HEK293 (cell line): Measurements from ENCODE around the gene ACTN4.
A peak's percentile ranks its signal among the peaks of the same experiment; 100 is the strongest.

ENCODE experiments used
- CTCF ChIA-PET: fragments of 350-600 bp; formaldehyde crosslinking; extraction: SDS; loops from one replicate; lab custom pipeline; 2021; ENCODE audit warnings: antibody characterized with exemption; lab: Yijun Ruan, JAX
- POLR2A ChIA-PET: fragments of 300-600 bp; formaldehyde crosslinking; extraction: SDS; loops from one replicate; lab custom pipeline; 2020; ENCODE audit warnings: antibody characterized with exemption, inconsistent platforms; lab: Yijun Ruan, JAX
- H3K27ac ChIP-seq: fragments of 200-500 bp; sonication (Bioruptor generic); 2 replicates; pipeline ENCODE4 v1.5.1; 2014; ENCODE audit warnings: low read depth, low read length, control low read depth, inconsistent platforms; ENCODE audit errors: extremely low read depth
- H3K36me3 ChIP-seq, 2 experiments: fragments of 200-500 bp in 1 of 2; sonication (Bioruptor generic) in 1 of 2; 1 replicate in 1 of 2; 2 replicates in 1 of 2; pipeline ENCODE4 v1.5.1; 2014 to 2017; ENCODE audit warnings: inconsistent platforms in 2 of 2, low read length in 2 of 2; ENCODE audit not compliant: control insufficient read depth in 2 of 2, insufficient read depth in 1 of 2
- H3K4me1 ChIP-seq: fragments of 200-500 bp; sonication (Bioruptor generic); 2 replicates; pipeline ENCODE4 v1.5.1; 2014; ENCODE audit warnings: mild to moderate bottlenecking, low read length, inconsistent platforms; ENCODE audit not compliant: control insufficient read depth, insufficient read depth
- H3K4me3 ChIP-seq: 2 replicates; pipeline ENCODE4 v1.5.1; 2011; ENCODE audit warnings: low read depth, mild to moderate bottlenecking, control low read depth, low read length, moderate library complexity
- H3K9me3 ChIP-seq: fragments of 200-500 bp; sonication (Bioruptor generic); 2 replicates; pipeline ENCODE4 v1.5.1; 2014; ENCODE audit warnings: low read depth, low read length, inconsistent platforms; ENCODE audit not compliant: control insufficient read depth, insufficient read depth
- EGR2 ChIP-seq: fragments of 450-650 bp; formaldehyde crosslinking; IDR thresholded peaks from 2 replicates; pipeline ENCODE4 v1.5.1; 2016; ENCODE audit warnings: low read depth, missing biosample characterization, missing genetic modification characterization
- KLF16 ChIP-seq: fragments of 450-650 bp; formaldehyde crosslinking; IDR thresholded peaks from 2 replicates; pipeline ENCODE4 v1.5.1; 2017; ENCODE audit warnings: missing biosample characterization, missing genetic modification characterization
- KLF9 ChIP-seq: fragments of 450-650 bp; formaldehyde crosslinking; IDR thresholded peaks from 2 replicates; pipeline ENCODE4 v1.5.1; 2016; ENCODE audit warnings: missing biosample characterization, missing genetic modification characterization, low read depth
- SP2 ChIP-seq: fragments of 450-650 bp; formaldehyde crosslinking; IDR thresholded peaks from 2 replicates; pipeline ENCODE4 v1.5.1; 2016; ENCODE audit warnings: missing biosample characterization, missing genetic modification characterization
- ZBTB21 ChIP-seq: fragments of 450-650 bp; formaldehyde crosslinking; IDR thresholded peaks from 2 replicates; pipeline ENCODE4 v1.5.1; 2017; ENCODE audit warnings: missing biosample characterization, missing genetic modification characterization
- ZBTB48 ChIP-seq: fragments of 450-650 bp; formaldehyde crosslinking; IDR thresholded peaks from 2 replicates; pipeline ENCODE4 v1.5.1; 2016; ENCODE audit warnings: missing biosample characterization, missing genetic modification characterization
- ZBTB7A ChIP-seq: fragments of 450-650 bp; formaldehyde crosslinking; IDR thresholded peaks from 2 replicates; pipeline ENCODE4 v1.5.1; 2016; ENCODE audit warnings: low read depth, missing biosample characterization, missing genetic modification characterization
- ZBTB8A ChIP-seq: fragments of 450-650 bp; formaldehyde crosslinking; IDR thresholded peaks from 2 replicates; pipeline ENCODE4 v1.5.1; 2016; ENCODE audit warnings: missing biosample characterization, missing genetic modification characterization
- ZNF19 ChIP-seq: fragments of 450-650 bp; formaldehyde crosslinking; IDR thresholded peaks from 2 replicates; pipeline ENCODE4; 2016; ENCODE audit warnings: missing biosample characterization, missing genetic modification characterization, low read depth
- ZNF571 ChIP-seq: fragments of 450-650 bp; formaldehyde crosslinking; IDR thresholded peaks from 2 replicates; pipeline ENCODE4 v1.5.0; 2017; ENCODE audit warnings: missing biosample characterization, missing genetic modification characterization
- ZNF596 ChIP-seq: fragments of 450-650 bp; IDR thresholded peaks from 2 replicates; pipeline ENCODE4 v1.5.0; 2018; ENCODE audit warnings: missing biosample characterization, mild to moderate bottlenecking, missing genetic modification characterization, moderate library complexity
- ZNF660 ChIP-seq: fragments of 450-650 bp; IDR thresholded peaks from 2 replicates; pipeline ENCODE4 v1.5.1; 2018; ENCODE audit warnings: missing biosample characterization, mild to moderate bottlenecking, missing genetic modification characterization
- ZNF664 ChIP-seq: fragments of 450-650 bp; formaldehyde crosslinking; IDR thresholded peaks from 2 replicates; pipeline ENCODE4 v1.5.1; 2016; ENCODE audit warnings: missing biosample characterization, missing genetic modification characterization
- ZNF677 ChIP-seq: fragments of 450-650 bp; IDR thresholded peaks from 2 replicates; pipeline ENCODE4 v1.5.0; 2018; ENCODE audit warnings: missing biosample characterization, mild to moderate bottlenecking, missing genetic modification characterization, moderate library complexity
- ZNF785 ChIP-seq: fragments of 450-650 bp; formaldehyde crosslinking; IDR thresholded peaks from 2 replicates; pipeline ENCODE4 v1.5.1; 2016; ENCODE audit warnings: missing biosample characterization, missing genetic modification characterization
- TF ChIP-seq, protein P1 (sequence below): fragments of 450-650 bp; formaldehyde crosslinking; IDR thresholded peaks from 2 replicates; pipeline ENCODE4 v1.5.1; 2016; ENCODE audit warnings: missing biosample characterization, missing genetic modification characterization
- TF ChIP-seq, protein P2 (sequence below): fragments of 450-650 bp; formaldehyde crosslinking; IDR thresholded peaks from 2 replicates; pipeline ENCODE4 v1.5.1; 2016; ENCODE audit warnings: missing biosample characterization, missing genetic modification characterization
- TF ChIP-seq, protein P3 (sequence below): sonication (generic); formaldehyde crosslinking; IDR thresholded peaks from 2 replicates; pipeline ENCODE4 v1.8.1; 2022; ENCODE audit warnings: mild to moderate bottlenecking, moderate library complexity, missing genetic modification reagents
- TF ChIP-seq, protein P4 (sequence below): fragments of 450-650 bp; formaldehyde crosslinking; IDR thresholded peaks from 2 replicates; pipeline ENCODE4 v1.5.1; 2016; ENCODE audit warnings: missing biosample characterization, missing genetic modification characterization
- TF ChIP-seq, protein P5 (sequence below): fragments of 450-650 bp; formaldehyde crosslinking; IDR thresholded peaks from 2 replicates; pipeline ENCODE4 v1.5.1; 2016; ENCODE audit warnings: missing biosample characterization, missing genetic modification characterization
- TF ChIP-seq, protein P6 (sequence below): fragments of 450-650 bp; formaldehyde crosslinking; IDR thresholded peaks from 2 replicates; pipeline ENCODE4 v1.5.1; 2017; ENCODE audit warnings: missing biosample characterization, missing genetic modification characterization
- TF ChIP-seq, protein P7 (sequence below): fragments of 450-650 bp; formaldehyde crosslinking; optimal IDR thresholded peaks from 2 replicates; pipeline ENCODE3; 2016; ENCODE audit warnings: missing biosample characterization, mild to moderate bottlenecking, missing genetic modification characterization

Gene ACTN4

DNA sequence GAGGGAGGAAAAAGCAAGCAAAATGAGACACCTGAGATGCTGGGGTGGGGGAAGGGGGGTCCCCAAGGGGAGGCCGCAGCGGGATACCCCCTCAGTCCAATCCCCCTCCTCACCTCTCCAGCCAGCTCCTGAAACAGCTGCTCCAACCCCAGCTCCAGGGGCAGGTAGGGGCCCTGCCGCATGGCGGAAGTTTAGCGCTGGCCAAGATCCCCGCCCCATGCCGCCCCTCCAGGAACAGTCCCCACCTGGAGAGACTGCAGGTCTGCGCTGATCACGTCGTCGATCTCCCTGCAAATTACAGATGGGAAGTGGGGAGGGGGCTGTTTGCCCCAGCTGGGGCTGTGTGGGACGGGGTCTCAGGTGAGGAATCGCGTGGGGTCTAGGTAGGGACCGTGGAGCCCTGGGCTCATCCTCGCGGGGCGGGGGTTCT, 87.8 kb downstream of the ACTN4 start (continued):
- TF ChIP-seq, protein P1, sequence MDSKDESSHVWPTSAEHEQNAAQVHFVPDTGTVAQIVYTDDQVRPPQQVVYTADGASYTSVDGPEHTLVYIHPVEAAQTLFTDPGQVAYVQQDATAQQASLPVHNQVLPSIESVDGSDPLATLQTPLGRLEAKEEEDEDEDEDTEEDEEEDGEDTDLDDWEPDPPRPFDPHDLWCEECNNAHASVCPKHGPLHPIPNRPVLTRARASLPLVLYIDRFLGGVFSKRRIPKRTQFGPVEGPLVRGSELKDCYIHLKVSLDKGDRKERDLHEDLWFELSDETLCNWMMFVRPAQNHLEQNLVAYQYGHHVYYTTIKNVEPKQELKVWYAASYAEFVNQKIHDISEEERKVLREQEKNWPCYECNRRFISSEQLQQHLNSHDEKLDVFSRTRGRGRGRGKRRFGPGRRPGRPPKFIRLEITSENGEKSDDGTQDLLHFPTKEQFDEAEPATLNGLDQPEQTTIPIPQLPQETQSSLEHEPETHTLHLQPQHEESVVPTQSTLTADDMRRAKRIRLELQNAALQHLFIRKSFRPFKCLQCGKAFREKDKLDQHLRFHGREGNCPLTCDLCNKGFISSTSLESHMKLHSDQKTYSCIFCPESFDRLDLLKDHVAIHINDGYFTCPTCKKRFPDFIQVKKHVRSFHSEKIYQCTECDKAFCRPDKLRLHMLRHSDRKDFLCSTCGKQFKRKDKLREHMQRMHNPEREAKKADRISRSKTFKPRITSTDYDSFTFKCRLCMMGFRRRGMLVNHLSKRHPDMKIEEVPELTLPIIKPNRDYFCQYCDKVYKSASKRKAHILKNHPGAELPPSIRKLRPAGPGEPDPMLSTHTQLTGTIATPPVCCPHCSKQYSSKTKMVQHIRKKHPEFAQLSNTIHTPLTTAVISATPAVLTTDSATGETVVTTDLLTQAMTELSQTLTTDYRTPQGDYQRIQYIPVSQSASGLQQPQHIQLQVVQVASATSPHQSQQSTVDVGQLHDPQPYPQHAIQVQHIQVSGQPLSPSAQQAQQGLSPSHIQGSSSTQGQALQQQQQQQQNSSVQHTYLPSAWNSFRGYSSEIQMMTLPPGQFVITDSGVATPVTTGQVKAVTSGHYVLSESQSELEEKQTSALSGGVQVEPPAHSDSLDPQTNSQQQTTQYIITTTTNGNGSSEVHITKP: no peak

DNA sequence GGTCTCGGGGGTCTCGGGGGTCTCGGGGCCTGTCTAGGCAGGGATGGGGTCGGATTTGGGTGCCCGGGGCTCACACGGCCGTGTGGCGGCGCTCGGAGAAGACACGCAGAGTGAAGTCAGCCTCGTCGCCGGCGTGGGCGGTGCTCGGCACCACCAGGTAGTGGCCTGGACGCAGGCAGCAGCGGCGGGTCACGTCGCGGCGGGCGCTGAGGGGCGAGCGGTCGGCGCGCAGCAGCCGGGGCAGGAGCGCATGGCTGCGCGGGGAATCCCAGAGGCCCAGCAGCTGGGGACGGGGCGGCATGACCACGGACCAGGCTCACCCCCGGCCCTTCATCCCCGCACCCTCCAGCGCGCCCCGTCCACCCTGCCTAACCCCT, 88.6 kb downstream of the ACTN4 start:
- POLR2A ChIA-PET: interaction anchor here (1.3 kb wide), 1 partner anchor 117 kb away, joined by 3 read pairs; no protein-coding TSS in a partner anchor
- no peak overlapping the region for H3K27ac ChIP-seq
- H3K4me1 ChIP-seq: peaks cover 5% of the 10 kb centered on the region
- peak overlapping the region; percentile 36 for H3K4me3 ChIP-seq
- peaks cover 9 to 10% of the 10 kb centered on the region in 2 experiments for H3K36me3 ChIP-seq
- CTCF ChIA-PET: interaction anchor here (0.5 to 0.8 kb wide), 2 partner anchors 112 to 127 kb away, joined by 3 read pairs; no protein-coding TSS in a partner anchor
- H3K9me3 ChIP-seq: no peaks in the 10 kb centered on the region
- TF ChIP-seq KLF9 (tag by site-specific recombination) (peak; percentile 69), KLF16 (tag by site-specific recombination) (peak; percentile 51; the same call in 1 of the 2 replicates), ZNF19 (tag by site-specific recombination) (no peak), ZBTB21 (no peak), ZBTB48 (tag by site-specific recombination) (no peak), ZNF660 (tag by site-specific recombination) (0 out of 2 replicates have a peak, but pooled peaks have one; percentile 42), ZNF677 (tag by site-specific recombination) (peak; percentile 58; the same call in 1 of the 2 replicates), EGR2 (tag by site-specific recombination) (peak; percentile 32; the same call in 1 of the 2 replicates), ZBTB8A (tag by site-specific recombination) (peak; percentile 40; the same call in 1 of the 2 replicates), ZNF664 (no peak), ZNF785 (peak; percentile 53; the same call in 1 of the 2 replicates), ZBTB7A (peak; percentile 95), ZNF571 (tag by site-specific recombination) (no peak), SP2 (tag by site-specific recombination) (peak; percentile 10; the same call in 1 of the 2 replicates), ZNF596 (0 out of 2 replicates have a peak, but pooled peaks have one; percentile 14)
- TF ChIP-seq, protein P2, sequence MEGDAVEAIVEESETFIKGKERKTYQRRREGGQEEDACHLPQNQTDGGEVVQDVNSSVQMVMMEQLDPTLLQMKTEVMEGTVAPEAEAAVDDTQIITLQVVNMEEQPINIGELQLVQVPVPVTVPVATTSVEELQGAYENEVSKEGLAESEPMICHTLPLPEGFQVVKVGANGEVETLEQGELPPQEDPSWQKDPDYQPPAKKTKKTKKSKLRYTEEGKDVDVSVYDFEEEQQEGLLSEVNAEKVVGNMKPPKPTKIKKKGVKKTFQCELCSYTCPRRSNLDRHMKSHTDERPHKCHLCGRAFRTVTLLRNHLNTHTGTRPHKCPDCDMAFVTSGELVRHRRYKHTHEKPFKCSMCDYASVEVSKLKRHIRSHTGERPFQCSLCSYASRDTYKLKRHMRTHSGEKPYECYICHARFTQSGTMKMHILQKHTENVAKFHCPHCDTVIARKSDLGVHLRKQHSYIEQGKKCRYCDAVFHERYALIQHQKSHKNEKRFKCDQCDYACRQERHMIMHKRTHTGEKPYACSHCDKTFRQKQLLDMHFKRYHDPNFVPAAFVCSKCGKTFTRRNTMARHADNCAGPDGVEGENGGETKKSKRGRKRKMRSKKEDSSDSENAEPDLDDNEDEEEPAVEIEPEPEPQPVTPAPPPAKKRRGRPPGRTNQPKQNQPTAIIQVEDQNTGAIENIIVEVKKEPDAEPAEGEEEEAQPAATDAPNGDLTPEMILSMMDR: peak; percentile 8; the same call in 1 of the 2 replicates
- TF ChIP-seq, protein P3, sequence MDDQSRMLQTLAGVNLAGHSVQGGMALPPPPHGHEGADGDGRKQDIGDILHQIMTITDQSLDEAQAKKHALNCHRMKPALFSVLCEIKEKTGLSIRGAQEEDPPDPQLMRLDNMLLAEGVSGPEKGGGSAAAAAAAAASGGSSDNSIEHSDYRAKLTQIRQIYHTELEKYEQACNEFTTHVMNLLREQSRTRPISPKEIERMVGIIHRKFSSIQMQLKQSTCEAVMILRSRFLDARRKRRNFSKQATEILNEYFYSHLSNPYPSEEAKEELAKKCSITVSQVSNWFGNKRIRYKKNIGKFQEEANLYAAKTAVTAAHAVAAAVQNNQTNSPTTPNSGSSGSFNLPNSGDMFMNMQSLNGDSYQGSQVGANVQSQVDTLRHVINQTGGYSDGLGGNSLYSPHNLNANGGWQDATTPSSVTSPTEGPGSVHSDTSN (CRISPR knock-in tag): 0 out of 2 replicates have a peak, but pooled peaks have one; percentile 52
- TF ChIP-seq, protein P4, sequence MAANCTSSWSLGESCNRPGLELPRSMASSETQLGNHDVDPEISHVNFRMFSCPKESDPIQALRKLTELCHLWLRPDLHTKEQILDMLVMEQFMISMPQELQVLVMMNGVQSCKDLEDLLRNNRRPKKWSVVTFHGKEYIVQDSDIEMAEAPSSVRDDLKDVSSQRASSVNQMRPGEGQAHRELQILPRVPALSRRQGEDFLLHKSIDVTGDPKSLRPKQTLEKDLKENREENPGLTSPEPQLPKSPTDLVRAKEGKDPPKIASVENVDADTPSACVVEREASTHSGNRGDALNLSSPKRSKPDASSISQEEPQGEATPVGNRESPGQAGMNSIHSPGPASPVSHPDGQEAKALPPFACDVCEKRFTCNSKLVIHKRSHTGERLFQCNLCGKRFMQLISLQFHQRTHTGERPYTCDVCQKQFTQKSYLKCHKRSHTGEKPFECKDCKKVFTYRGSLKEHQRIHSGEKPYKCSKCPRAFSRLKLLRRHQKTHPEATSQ (tag by site-specific recombination): 0 out of 2 replicates have a peak, but pooled peaks have one; percentile 39
- TF ChIP-seq, protein P5, sequence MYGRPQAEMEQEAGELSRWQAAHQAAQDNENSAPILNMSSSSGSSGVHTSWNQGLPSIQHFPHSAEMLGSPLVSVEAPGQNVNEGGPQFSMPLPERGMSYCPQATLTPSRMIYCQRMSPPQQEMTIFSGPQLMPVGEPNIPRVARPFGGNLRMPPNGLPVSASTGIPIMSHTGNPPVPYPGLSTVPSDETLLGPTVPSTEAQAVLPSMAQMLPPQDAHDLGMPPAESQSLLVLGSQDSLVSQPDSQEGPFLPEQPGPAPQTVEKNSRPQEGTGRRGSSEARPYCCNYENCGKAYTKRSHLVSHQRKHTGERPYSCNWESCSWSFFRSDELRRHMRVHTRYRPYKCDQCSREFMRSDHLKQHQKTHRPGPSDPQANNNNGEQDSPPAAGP: no peak
- TF ChIP-seq, protein P6, sequence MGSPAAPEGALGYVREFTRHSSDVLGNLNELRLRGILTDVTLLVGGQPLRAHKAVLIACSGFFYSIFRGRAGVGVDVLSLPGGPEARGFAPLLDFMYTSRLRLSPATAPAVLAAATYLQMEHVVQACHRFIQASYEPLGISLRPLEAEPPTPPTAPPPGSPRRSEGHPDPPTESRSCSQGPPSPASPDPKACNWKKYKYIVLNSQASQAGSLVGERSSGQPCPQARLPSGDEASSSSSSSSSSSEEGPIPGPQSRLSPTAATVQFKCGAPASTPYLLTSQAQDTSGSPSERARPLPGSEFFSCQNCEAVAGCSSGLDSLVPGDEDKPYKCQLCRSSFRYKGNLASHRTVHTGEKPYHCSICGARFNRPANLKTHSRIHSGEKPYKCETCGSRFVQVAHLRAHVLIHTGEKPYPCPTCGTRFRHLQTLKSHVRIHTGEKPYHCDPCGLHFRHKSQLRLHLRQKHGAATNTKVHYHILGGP (tag by site-specific recombination): no peak
- TF ChIP-seq, protein P7, sequence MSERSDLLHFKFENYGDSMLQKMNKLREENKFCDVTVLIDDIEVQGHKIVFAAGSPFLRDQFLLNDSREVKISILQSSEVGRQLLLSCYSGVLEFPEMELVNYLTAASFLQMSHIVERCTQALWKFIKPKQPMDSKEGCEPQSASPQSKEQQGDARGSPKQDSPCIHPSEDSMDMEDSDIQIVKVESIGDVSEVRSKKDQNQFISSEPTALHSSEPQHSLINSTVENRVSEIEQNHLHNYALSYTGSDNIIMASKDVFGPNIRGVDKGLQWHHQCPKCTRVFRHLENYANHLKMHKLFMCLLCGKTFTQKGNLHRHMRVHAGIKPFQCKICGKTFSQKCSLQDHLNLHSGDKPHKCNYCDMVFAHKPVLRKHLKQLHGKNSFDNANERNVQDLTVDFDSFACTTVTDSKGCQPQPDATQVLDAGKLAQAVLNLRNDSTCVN (tag by site-specific recombination): peak; percentile 59
